Measurements from ENCODE around the gene RASAL2.
"Not testable (repeated sequence)": the region's sequence is repeated elsewhere in the genome, so short reads cannot be mapped to it uniquely, and the experiment has no call there.

Gene RASAL2

DNA sequence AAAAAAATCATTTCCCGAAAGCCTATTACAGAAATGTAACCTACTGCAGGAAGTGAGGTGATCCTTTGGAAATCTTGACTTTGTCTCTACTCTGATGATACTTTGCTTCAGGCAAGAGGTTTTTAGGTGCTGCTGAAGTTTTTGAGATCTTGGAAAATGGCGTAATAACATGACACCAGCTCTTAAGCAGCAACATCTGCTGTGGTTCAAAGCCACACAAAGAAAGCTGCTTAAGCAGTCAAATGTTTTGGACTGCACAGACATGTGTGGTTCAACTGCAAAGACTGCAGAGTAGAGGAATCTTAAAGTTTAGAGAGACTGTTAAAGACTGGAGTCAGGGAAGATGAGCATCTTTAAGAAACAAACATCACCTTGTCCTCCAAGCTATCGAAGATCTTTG, 139.0 kb downstream of the RASAL2 start:
- TF ChIP-seq POLR2A (IDR thresholded peaks at IDR 0.05; ENCODE audit: low read length), result no peak
- TF ChIP-seq GATA1 (IDR thresholded peaks at IDR 0.05; ENCODE audit: low read depth, low read length), result no peak
- DNase-seq, result no peak

DNA sequence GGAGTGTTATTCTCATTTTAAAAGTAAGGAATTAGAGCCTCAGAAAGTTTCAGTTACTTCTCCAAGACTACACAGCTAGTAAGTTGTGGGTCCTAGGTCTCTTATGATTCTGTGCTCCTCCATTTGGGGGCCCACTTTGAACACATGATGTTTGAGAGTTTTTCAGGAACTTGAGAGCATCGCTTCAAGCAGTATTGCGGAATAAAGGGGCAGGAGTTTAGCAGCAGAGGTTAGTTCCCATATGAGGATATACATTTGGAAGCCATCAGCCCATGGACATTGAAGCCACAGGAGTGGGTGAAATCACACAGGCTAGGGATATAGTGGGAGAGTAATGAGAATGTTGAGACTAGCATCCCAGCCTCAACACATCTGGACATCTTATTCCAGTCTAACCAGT, 143.2 kb downstream of the RASAL2 start:
- no peak for TF ChIP-seq POLR2A (IDR thresholded peaks at IDR 0.05; ENCODE audit: low read length)
- no peak for TF ChIP-seq GATA1 (IDR thresholded peaks at IDR 0.05; ENCODE audit: low read depth, low read length)
- DNase-seq, result no peak

DNA sequence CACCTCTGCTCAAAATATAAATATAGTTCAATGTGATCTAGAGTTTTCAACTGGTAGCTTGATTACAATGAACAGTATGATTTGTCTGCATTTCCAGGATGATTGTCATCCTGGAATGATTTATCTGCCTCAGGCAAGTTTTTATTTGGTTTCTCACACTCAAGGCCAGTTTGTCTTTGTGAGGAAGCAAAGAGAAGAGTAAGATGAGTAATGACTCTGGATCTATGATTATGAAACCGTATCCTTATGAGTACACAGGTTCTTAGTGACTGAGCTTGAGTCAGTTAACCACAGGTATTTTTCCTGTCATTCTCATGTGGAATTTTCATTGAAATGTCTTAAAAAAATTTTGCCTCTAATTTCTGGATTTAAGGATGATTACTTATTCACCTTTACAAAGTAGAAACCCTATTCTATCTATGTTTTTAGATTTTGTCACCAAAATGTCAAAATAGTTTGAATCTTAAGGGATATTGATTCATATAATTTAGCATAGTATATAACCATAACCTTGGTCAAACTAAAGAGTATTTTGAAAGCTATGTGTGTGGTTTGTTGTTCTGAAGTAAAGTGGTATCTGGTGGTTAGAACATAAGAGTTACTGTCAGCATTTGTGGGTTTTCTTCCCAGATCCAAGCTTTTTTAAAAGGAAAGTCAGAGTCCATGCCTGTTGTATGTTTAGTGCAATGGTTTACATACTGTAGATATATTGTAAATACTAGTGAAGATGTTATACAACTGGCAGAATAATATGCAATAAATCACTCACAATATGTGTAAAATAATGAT, 145.0 kb downstream of the RASAL2 start:
- no peak for TF ChIP-seq GATA1 (IDR thresholded peaks at IDR 0.05; ENCODE audit: low read depth, low read length)
- TF ChIP-seq POLR2A (IDR thresholded peaks at IDR 0.05; ENCODE audit: low read length), result no peak

DNA sequence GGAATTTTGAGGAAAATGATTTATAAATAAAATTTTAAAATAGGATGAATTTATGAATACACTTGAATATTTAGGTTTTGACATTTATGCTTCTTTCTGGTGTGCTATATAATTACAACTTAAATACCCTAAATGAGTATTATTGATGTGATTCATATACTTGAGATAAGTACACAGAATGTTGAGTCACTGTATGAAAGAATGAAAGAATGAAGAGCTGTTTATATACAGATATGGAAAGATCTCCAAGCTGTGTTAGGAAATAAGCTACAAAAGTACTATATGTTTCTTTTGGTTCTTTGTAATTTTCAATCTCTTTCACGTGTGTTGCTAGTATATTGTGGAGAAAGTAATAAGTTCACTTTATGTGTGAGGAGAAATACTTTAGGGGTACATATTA, 147.2 kb downstream of the RASAL2 start:
- DNase-seq, result no peak
- TF ChIP-seq GATA1 (IDR thresholded peaks at IDR 0.05; ENCODE audit: low read depth, low read length), result no peak
- no peak for TF ChIP-seq POLR2A (IDR thresholded peaks at IDR 0.05; ENCODE audit: low read length)

More for the DNA sequence above, 145.0 kb downstream of the RASAL2 start:
- DNase-seq, result no peak

DNA sequence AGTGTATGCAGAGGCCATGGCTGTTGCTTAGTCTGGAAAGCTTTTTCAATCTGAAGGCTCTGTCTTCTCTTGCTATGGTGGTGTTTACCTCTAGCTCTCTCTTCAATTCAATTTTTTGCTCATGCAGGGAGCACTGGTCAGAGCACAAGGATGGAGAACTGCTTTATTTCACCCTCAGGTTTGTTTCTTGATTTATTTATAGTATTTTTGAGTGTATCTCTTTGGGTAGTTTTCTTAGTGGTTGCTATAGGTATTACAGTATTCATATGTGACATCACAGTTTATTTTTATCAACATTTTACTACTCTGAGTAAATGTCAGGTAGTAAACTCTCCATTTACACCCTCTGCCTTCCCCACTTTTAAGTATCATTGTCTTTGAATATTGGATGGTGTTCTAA, 147.9 kb downstream of the RASAL2 start:
- no peak for DNase-seq
- TF ChIP-seq POLR2A (IDR thresholded peaks at IDR 0.05; ENCODE audit: low read length), result no peak
- TF ChIP-seq GATA1 (IDR thresholded peaks at IDR 0.05; ENCODE audit: low read depth, low read length), result no peak

DNA sequence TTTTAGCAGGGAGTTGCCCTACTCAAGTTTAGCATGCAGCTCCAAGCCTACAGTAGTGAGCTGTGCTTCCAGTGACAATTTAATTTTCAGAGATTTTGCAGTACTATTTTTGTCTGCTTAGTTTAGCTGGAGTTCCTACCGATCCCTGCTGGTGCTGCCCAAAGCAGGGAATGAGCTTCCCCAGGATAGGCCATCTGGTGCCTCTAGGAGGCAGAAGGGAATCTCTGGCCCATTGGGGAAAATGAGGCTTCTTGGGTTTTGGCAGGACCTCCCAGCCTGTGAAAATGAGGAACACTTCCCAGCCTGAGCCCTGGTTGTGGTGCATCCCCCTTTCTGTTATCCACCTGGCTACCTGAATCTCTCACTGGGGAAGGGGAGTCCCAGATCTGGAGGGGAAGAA, 149.2 kb downstream of the RASAL2 start:
- TF ChIP-seq GATA1 (IDR thresholded peaks at IDR 0.05; ENCODE audit: low read depth, low read length), result no peak
- TF ChIP-seq POLR2A (IDR thresholded peaks at IDR 0.05; ENCODE audit: low read length), result no peak
- no peak for DNase-seq

DNA sequence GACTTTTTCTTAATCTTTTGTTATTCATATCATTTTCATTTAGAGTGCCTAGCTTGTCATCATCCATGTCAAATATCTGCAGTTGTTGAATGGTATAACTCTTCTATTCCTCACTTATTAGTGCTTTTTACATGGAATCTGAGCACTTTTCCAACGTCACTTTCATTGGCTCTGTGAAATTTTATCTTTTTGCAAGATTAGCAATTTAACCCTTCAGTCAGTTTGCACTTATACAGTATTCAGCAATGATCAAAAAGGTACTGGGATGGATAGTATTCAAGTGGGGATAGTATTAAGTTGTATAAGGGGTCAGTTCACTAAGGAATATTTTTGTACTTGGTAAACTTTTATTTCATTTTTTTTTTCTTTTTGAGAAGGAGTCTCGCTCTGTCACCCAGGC, 150.0 kb downstream of the RASAL2 start:
- TF ChIP-seq POLR2A (IDR thresholded peaks at IDR 0.05; ENCODE audit: low read length), result no peak

DNA sequence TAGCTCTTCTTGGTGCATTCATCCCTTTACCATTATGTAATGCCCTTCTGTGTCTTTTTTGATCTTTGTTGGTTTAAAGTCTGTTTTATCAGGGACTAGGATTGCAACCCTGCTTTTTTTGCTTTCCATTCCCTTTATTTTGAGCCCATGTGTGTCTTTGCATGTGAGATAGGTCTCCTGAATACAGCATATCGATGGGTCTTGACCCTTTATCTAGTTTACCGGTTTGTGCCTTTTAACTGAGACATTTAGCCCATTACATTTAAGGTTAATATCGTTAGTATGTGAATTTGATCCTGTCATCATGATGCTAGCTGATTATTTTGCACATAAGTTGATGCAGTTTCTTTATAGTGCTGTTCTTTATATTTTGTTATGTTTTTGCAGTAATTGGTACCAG, 154.4 kb downstream of the RASAL2 start:
- not testable (repeated sequence) for DNase-seq

More for the DNA sequence above, 150.0 kb downstream of the RASAL2 start:
- DNase-seq, result no peak

DNA sequence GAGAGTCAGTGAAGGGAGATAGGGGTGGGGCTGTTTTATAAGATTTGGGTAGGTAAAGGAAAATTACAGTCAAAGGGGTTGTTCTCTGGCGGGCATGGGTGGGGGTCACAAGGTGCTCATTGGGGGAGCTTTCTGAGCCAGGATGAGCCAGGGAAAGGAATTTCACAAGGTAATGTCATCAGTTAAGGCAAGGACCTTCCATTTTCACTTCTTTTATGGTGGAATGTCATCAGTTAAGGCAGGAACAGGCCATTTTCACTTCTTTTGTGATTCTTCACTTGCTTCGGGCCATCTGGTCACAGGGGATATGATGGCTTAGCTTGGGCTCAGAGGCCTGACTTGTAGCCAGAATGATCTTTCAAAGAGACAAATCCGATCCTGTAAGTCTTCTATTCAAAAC, 159.7 kb downstream of the RASAL2 start:
- not testable (repeated sequence) for DNase-seq

DNA sequence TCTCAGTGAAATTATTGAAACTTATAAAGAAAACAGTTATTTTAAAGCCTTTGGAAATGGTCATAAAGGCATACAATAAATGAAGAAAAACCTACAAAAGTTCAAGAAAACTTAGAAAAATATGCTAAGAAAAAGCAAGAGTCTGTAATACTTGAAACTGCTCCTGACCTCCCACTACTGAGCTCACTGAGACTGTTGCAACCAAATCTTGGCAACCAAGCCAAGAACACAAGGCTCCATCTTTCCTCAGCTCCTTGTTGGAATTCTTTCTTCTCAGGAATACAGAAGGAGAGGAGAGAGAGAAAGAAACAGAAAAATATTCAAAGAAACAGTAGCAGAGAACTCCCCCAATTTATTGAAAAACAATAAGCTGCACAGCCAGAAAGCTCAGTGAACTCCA, 160.5 kb downstream of the RASAL2 start:
- TF ChIP-seq GATA1 (IDR thresholded peaks at IDR 0.05; ENCODE audit: low read depth, low read length), result no peak
- TF ChIP-seq POLR2A (IDR thresholded peaks at IDR 0.05; ENCODE audit: low read length), result no peak
- DNase-seq, result no peak

DNA sequence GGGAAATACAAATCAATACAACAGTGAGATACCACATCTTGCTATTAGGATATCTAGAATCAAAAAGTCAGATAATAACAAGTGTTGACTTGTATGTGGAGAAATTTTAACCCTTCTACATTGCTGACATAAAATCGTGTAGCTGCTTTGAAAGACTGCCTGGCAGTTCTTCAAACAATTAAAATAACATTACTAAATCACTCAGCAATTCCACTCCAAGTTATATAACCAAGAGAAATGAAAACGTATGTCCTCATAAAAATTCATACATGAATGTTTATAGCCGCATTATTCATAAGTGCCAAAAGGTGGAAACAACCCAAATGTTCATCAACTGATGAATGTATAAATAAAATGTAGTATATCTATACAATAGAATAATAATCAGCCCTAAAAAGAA, 164.6 kb downstream of the RASAL2 start:
- TF ChIP-seq POLR2A (IDR thresholded peaks at IDR 0.05; ENCODE audit: low read length), result no peak
- no peak for TF ChIP-seq GATA1 (IDR thresholded peaks at IDR 0.05; ENCODE audit: low read depth, low read length)
- no peak for DNase-seq

DNA sequence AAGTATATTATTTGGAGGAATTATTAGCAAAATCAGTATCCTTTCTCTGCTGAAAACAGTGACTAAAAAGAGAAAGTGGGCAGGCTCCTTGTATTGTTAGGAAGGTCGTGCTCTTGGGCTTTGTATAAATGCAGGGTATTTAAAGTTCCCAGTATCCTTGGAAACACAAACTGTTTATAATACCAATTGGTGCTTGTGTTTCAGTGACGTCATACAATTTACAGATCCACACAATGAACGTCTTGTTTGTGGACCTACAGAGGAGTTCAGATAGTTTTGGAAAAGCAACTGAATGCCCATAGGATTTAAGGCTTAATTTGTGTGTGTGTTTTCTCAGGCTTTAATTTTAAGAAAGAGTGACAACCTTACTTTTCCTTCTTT, 168.2 kb downstream of the RASAL2 start:
- DNase-seq, result no peak
- TF ChIP-seq GATA1 (IDR thresholded peaks at IDR 0.05; ENCODE audit: low read depth, low read length), result no peak
- TF ChIP-seq POLR2A (IDR thresholded peaks at IDR 0.05; ENCODE audit: low read length), result no peak

DNA sequence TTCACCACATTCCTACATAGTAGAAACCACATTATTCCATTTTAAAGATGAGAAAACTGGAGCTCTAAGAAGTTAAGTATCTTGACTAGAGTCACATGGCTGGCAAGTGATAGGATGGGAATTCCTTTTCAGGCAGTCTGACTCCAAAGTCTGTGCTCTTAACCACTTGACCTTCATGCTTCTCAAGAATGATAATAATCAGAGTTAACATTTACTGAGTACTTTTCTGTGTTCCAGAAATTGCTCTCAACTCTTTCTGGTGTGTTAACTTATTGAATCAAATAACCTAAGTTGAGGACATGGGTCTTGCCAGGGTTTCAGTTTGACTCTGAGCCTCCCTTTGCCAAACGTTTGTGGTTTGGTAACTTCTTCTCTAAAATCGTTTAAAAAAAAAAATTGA, 169.4 kb downstream of the RASAL2 start:
- TF ChIP-seq GATA1 (IDR thresholded peaks at IDR 0.05; ENCODE audit: low read depth, low read length), result no peak
- no peak for TF ChIP-seq POLR2A (IDR thresholded peaks at IDR 0.05; ENCODE audit: low read length)
- DNase-seq, result no peak

DNA sequence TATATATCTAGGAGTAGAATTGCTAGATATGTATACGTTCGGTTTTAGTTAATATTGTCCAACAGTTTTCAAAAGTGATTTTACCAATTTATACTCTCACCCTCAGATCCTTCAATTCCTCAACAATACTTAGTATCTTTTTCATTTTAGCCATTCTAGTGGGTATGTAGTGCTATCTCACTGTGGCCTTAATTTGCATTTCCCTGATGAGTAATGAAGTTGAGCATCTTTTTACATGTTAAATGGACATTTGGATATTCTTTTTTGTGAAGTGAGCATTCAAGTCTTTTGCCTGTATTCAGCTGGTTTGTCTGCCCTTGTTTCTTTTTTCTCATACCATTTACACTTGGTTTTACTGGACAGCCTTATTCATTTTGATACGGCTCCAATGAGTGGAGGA, 172.2 kb downstream of the RASAL2 start:
- DNase-seq, result no peak
- TF ChIP-seq GATA1 (IDR thresholded peaks at IDR 0.05; ENCODE audit: low read depth, low read length) (no peak), POLR2A (IDR thresholded peaks at IDR 0.05; ENCODE audit: low read length) (no peak)

DNA sequence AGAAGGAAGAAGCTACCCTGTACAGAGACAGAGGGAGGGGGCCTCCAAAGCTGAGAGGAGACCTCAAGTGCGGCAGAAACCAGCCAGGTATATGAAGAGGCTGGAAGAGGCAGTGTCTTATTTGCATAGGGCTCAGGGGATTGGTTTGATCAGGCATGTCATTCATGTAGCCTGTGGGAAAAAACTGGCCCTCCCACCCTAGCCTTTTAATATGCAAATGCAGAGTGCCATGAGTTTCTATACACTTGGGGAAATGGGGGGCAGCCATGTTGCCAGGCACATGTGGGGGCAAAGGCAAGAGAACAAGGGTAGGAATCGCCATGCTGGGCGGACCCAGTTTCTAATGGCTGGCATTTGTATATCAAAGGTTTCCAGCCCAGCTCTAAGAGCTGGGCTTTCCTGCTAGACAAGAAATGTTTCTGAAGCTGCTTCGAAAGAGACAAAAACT, 172.7 kb downstream of the RASAL2 start:
- TF ChIP-seq POLR2A (IDR thresholded peaks at IDR 0.05; ENCODE audit: low read length) (no peak), GATA1 (IDR thresholded peaks at IDR 0.05; ENCODE audit: low read depth, low read length) (no peak)
- no peak for DNase-seq

DNA sequence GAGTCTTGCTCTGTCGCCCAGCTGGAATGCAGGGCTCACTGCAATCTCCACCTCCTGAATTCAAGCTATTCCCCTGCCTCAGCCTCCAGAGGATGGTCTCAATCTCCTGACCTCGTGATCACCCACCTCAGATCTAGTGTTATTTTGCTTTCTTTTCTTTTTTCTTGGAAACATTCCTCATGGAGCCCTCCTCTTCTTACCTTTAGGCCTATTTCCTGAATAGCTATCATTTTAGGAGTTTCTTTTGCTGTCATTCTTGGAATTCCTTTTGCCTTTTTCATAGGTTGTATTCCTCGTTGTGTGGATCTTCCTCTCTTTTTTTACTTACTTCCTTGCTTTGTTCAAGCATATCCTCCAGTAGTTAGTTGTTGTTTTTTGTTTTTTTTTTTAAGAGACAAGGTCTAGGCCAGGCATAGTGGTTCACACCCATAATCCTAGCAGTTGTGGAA, 173.8 kb downstream of the RASAL2 start:
- no peak for DNase-seq

More for the DNA sequence above, 173.8 kb downstream of the RASAL2 start:
- TF ChIP-seq GATA1 (IDR thresholded peaks at IDR 0.05; ENCODE audit: low read depth, low read length) (no peak), POLR2A (IDR thresholded peaks at IDR 0.05; ENCODE audit: low read length) (no peak)

Data from erythroblast (primary cell).